Activated CD4-positive, alpha-beta T cell treated with anti-CD3 and anti-CD28 coated beads, Interleukin-2, amount 50 U/mL, for 24 hours (primary cell): ENCODE data around the gene ZFAND6.
A peak's percentile ranks its signal among the peaks of the same experiment; 100 is the strongest.

Experiments
- DNase-seq, 2 donors: peaks; one replicate each; pipeline ENCODE4 v3.0.0-alpha.2; 2020; ENCODE audit warnings: low read depth in 1 of 2, low spot score in 1 of 2

ZFAND6 gene

DNA sequence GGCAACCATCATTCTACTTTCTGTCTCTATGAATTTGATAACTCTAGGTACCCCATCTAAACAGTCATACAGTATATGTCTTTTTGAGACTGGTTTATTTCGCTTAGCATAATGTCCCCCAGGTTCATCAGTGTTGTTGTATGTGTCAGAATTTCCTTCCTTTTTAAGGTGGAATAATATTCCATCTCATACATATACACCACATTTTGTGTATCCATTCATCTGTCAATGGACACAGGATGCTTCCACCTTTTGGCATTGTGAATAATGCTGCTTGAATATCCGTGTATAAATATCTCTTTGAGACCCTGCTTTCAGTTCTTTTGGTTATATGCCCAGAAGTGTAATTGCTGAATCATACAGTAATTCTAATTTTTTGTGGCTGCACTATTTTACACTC, 10.4 kb upstream of the ZFAND6 start:
- no peak for DNase-seq

DNA sequence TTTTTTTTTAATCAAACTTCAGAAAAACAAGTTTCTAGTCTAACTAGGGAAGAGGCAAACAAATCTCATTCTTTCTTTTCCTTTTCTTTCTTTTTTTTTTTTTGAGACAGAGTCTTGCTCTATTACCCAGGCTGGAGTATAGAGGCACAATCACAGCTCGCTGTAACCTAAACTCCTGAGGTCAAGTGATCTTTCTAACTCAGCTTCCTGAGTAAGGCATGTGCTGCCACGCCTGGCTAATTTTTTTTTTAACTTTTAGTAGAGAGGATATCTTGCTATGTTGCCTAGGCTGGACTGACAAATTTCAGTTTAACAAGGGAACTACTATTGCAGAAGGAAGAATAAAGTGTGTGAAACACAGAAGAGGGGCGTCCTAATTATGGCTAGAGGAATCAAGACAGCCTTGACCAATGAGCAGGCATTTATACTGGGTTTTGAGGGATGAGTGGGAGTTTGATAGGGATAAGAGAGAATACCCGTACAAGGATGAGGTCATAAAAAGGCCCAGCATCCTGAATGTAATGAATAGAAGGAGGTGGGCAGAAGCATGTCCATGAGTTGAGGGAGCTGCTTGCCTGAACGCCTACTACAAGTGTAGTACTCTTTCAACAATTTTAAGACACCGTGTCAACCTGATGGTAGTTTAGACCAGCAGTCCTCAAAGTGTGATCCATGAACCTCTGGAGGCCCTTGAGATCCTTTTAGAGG, 6.7 kb upstream of the ZFAND6 start:
- DNase-seq, result no peak

DNA sequence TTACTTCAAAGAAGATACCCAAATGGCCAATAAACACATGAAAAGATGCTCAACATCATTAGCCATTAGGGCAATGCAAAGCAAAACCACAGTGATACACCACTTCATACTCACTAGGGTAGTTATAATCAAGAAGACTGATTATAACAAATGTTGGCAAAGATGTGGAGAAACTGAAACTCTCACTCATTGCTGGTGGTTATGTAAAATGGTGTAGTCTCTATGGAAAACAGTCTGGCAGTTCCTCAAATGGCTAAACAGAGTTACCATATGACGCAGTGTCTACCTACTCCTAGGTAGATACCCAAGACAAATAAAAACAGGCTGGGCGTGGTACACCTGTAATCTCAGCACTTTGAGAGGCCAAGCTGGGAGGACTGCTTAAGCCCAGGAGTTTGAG, 3.5 kb upstream of the ZFAND6 start:
- no peak for DNase-seq

DNA sequence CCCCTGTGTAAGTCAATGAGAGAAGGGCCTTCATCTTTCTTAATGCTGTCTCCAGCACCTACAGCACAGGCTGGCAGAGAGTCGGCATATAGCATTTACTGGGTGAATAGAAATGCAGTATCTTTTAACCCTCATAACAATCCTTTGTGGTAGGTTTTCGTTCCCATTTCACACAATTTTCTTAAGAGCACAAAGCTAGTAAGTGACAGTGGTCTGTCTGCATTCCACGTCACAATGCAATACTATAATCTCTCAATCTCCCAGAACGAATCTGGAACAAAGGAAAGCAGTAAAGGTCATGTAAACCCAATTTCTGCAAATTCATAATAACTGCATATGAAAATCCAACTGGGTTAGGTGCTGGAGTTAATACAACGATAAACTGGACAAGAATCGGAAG, 1.4 kb upstream of the ZFAND6 start:
- no peak for DNase-seq

DNA sequence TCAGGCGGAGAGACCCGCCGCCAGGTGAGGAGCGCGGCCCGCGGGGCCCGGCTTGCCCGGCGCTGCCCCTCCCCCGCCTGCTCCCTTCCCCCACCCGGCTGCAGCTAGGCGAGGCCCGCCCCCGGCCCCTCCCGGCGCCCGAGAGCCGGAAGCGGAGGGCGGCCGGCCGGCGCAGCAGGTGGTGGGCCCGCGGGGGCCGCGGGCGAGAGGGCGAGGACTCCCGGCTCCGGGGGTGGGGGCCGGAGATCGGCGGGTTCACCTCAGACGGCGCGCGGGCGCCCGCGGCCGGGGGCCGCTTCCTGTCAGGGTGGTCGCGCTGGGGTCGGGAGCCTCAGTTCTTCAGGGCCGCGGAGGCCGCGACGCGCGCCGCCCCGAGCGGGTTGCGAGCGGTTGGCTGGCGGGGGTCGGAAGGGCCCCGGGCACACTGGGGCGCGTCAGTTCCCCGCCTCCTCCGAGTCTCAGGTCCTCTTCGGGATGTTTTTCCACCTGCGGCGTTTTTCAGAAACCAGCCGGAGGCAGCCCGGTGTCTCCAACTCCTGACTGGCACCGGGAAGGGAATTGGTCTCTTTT, 395 bp downstream of the ZFAND6 start:
- peak in 1 of 2 donors; percentile 20 for DNase-seq

DNA sequence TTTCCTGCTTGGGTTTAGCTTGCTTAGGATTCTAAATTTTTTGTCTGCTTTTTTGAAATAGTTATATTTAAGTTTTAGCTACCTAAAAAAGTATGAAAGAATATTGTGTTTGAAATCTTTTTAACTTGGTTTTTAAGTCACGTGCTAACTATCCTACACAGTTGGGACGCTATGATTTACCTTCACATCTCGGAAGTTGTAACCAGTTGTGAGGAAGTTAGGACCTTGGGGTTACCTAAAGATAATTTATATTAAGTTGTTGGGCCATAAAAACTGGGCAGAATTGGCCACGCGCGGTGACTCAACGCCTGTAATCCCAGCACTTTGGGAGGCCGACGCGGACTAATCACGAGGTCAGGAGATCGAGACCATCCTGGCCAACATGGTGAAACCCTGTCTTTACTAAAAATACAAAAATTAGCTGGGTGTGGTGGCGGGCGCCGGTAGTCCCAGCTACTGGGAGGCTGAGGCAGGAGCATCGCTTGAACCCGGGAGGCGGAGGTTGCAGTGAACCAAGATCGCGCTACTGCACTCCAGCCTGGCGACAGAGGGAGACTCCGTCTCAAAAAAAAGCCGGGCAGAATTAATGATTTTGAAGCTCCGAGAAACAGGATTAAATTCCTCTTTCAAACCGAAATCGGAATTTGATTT, 1.0 kb downstream of the ZFAND6 start:
- DNase-seq, result peak in 1 of 2 donors; percentile 16

DNA sequence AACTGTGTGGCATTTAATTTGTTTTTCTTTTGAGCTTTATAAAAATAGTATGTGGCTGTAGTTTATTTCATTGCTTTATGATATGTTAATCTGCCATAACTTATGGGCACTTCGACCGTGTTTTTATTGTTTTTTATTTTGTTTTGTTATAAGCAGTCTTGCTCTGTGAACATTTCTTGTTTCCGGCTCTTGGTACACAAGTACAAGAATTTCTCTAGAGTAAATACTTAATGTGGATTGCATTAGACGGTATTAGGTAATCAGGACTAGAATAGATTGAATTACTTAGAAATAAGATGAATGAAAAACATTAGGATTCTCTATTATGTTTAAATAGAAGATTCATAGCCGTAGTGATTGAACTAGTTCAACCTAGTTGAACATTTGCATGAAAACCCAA, 2.1 kb downstream of the ZFAND6 start:
- DNase-seq, result no peak

DNA sequence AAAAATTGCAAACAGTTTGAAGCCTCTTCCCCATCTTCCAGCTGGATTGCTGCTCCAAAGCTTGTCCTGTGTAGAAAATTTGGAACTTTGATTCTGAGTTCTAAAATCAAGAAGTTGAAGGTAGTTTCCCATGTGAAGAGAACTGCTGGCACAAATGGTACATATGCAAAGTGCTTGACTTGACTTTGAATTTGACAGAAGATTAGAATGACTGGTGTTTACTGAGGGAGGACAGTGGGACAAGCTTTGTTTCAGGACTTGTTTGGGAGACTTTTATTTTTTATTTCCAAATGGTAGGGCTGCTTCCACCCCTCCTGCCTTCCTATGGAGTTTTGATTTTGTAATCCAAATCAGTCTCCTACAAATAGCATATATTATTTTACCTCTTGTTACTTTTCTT, 7.4 kb downstream of the ZFAND6 start:
- DNase-seq, result no peak

DNA sequence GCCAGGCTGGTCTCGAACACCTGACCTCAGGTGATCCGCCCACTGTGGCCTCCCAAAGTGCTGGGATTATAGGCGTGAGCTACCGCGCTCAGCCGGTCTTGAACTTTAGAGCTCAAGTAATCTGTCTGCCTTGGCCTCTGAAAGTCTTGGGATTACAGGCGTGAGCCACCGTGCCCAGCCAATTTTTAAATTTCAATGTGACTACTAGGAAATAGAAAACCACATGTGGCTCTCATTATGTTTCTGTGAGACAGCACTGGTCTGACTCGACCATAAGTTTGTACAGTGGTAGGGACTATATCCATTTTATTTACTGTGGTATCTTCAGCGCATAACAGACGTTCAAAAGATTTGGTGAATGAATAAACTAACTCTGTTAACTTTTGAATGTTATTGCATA, 9.1 kb downstream of the ZFAND6 start:
- no peak for DNase-seq

DNA sequence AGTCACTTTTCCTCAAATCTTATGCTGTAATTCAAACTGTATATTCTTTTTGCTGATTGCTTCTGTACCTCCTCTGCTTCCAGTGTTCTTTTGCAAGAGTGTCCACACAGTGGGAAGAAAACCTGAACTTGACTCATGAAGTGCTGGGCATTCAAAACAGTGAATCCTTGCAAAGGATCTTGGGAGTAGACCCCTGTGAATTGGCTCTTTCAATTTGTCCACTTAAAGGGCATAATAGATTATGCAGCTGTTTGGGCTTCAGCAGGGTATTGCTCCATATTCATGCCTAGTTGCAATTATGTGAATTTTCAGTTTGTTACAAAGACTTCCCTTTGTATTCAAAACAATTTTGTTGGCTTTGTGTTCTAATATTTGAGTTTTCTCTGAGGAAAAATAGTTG, 11.4 kb downstream of the ZFAND6 start:
- DNase-seq, result no peak

DNA sequence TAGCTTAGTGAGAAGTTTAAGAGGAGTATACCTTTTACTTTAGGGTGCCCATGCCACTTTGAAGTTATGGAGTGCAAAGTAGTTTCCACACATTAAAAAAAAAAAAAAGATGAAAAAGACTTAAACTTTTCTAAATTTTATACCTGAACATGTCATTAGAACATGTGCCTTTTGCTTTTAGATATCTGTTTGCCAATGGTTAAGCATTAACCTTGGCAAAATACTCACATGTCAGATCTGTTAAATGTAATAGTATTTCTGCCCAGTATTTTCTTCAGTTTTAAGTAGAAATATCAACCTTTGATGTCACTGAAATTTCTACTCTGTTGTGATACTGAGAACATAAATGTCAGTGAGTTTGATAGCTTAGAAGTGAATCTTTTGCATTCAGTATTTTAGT, 12.2 kb downstream of the ZFAND6 start:
- no peak for DNase-seq

DNA sequence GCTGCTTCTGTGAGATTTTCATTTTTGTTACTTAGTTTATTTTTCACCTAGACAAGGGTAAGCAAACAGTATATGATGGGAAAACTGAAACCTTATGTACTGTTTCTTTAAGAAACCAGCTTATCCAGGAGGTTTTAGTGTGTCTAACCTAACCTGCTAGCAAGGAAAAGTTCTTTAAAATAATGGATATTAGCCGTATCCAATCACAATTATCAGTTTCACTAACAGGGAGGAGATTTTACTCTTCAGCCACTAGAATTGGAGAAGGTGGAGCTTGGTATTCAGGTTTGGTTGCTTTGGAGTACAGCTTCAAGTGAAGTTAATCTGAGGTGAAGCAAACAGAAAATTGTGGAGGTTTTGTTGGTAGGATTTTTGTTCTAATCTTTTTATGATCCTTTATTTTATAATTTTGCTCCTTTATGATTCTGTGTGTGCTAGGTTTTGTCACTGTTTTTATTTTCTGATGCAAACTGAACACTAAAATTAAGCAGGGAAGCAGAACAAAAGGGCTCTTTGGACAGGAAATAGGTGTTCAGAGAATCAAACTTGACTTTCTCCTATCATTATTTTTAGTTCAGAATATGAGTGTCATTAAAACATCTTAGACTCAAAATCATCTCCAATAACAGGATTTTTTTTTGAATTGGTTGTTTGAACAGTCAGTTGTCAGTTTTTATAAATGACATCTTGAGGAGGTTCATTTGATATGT, 13.0 kb downstream of the ZFAND6 start:
- peak in 1 of 2 donors; percentile 10 for DNase-seq

DNA sequence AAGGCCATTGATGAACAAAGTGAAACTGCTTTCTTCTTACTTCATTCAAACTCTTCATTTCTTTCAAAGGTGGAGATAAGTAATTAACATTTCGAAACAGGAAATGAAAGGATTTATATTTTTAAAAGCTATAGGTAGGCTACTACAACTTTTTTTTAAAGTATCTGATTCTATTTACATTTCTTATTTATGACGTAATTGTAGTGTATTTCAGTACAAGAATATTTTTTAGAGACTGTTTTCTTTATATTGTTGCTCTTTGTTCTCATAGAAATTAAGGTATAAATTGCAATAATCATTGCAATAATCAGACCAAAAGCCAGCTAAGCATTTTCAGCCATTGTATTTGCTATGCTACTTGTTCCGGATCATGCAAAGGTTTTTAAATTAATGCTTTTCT, 13.7 kb downstream of the ZFAND6 start:
- DNase-seq, result no peak

DNA sequence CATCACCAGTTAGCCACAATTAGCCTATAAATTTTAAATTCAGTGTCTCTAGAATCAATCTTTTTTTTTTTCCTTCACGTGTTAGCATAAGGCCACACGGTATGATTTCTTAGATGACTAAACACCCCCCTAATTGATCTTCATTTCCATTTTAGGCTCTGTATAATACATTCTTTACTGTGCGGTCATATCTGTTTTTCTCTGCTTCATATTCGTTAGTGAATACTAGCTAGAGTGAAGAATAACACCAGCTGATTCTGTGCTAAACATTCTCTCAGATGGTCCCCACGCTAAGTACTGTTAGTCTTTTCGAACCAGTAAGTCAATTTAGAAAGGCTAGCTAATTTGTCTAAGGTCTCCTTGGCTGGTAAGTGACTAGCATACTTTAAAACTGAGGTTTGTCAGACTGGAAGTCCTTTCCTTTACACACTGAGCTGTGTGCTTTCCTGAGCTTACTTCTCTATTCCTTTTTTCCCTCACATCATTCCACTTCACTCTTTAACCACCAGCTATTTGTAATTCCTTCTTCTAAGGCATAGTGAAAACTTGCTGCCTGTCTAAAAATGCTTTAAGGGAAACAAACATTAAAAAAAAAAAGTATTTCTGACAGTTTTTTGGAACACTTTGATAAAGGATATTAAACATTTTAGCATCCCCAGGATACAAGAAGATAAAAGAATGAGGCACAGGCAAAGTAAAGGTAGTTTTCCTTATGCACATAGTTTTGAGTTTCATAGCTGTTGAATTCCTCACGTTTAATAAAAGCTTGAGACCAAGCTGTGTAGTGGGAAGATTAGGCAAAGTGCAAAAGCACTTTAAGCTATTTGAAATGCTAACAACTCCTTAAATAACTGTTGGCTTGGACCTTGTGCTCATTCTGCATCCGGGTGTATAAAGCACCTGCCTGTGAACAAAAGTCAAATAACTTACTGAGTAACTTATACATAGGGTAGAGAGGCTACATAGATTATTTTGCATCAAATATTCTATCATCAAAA, 17.1 kb downstream of the ZFAND6 start:
- DNase-seq, result no peak

DNA sequence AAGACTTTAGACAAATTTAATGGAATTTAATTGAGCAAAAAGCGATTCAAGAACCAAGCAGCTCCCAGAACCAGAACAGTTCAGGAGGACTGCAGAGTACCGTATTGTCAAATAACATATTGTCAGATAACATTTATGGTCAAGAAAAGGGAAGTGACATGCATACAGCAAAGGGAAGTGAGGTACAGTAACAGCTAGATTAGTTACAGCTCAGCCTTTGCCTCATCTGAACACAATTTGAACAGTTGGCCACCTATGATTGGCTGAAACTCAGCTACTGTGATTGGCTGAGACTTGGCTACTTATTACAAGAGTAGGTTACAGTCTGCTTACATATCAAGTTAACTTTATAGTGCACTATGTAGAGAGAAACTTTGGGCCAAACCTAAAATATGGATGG, 21.9 kb downstream of the ZFAND6 start:
- DNase-seq, result no peak

DNA sequence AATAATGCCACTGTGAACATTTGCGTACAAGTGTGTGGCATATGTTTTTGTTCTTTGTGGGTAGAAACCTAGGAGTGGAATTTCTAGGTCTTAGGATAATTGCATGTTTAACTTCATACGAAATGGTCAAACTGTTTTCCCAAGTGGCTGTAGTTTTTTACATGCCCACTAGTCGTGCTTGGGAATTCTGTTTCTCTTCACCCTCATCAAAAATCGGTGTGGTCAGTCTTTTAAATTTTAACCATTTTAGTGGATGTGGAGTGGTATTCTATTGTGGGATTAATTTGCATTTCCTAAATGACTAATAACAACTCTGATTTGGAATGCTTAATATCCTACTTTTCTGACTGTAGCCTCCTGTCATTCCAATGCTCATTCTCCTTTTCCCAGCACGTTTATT, 27.6 kb downstream of the ZFAND6 start:
- no peak for DNase-seq

DNA sequence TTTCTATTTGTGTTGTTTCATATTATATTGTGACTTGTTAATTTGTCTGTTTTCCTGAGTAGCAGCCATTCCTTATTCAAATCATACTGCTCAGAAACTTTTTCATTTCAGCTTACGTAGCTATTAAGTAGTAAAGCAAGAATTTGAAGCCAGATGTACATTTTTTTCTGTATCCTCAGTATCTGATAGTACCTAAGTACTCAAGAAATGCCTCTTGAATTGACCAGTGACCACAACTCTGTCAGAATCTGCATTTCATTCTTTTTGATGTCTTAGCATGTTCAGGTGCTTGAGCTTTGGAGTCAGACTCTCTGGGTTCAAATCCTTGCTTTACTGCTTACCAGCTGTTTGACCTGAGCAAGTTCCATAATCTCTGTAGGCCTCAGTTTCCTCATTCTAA, 30.6 kb downstream of the ZFAND6 start:
- no peak for DNase-seq

DNA sequence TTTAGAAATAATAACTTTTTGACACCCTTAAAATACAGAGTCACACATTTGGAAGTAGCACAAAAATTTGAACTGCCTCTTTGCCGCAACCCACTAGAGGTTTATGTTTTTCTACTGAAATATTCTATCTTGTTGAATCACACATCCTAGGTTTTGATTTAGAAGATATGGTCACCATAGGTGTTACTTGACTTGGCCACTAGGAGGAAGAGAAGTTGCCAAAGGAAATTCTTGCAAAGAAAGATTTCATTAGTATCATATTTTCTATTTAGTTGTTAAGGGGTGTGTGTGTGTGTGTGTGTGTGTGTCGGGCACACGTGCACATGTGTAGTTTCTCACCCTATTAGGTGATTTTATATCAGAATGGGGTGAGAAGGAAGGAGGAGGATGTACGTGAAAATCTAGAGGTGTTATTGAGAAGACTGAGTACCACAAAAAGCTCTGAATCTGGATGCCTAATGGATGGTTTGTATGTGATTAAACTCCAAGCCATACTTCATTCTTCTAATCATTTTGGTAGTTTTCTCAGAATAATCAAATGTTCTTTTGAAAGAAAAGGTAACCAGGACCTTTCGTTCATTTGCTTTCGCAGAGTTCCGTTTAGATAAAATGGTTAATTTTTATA, 31.5 kb downstream of the ZFAND6 start:
- DNase-seq, result no peak

DNA sequence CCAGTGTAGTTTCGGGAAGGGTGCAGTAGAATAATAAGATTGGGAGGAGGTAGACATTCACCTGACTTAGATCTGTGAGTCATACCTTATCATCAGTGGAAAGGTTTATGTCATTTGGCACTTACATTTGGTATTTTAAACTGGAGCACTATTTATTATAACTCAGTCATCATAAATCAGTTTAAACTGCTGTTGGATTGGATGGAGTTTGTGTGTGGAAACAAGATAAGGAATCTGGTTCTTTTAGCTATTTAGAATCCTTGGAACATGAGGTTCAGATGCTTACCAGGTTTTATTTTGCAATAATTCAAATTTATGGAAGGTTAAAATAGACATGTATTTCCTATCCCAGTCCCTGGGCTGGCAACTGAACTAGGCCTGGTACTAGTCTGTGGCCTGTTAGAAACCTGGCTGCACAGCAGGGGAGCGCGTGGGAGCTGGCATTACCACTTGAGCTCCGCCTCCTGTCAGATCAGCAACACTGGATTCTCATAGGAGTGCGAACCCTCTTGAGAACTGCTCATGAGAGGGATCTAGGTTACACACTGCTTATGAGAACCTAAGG, 34.5 kb downstream of the ZFAND6 start:
- DNase-seq, result no peak

DNA sequence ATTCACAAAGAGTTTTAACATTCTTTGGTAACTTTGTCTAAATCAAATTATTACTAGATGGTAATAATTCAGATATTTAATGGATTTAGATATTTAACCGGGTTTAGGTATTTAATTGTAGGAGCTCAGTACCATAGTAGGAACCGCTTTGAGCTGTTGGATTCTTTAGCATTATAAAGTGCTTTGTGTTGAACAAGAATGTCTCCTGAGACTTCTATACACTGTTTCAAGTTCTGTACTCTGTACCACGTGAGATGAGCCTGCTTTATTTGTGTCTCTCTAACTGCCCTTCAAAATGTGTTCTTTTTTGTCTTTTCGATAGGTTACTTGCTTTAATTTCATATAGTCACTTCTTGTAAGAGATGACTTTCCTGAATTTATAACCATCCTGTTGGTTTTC, 36.0 kb downstream of the ZFAND6 start:
- no peak for DNase-seq
